ENCODE results near the gene PICK1.

The PICK1 gene

GRCh38 chr22:38051261-38051660, 5.9 kb upstream of the PICK1 start:
- DNase-seq, result no peak

- peak; percentile 83 for DNase-seq
Observed at GRCh38 chr22:38051900-38052862, 5.0 kb upstream of the PICK1 start.

GRCh38 chr22:38062791-38063190, 5.6 kb downstream of the PICK1 start:
- DNase-seq, result no peak

GRCh38 chr22:38065539-38065938, 8.3 kb downstream of the PICK1 start:
- no peak for DNase-seq

- DNase-seq, result no peak
Observed at GRCh38 chr22:38066381-38067027, 9.3 kb downstream of the PICK1 start.

- DNase-seq, result no peak
Observed at GRCh38 chr22:38067028-38067415, 9.8 kb downstream of the PICK1 start.

DNA sequence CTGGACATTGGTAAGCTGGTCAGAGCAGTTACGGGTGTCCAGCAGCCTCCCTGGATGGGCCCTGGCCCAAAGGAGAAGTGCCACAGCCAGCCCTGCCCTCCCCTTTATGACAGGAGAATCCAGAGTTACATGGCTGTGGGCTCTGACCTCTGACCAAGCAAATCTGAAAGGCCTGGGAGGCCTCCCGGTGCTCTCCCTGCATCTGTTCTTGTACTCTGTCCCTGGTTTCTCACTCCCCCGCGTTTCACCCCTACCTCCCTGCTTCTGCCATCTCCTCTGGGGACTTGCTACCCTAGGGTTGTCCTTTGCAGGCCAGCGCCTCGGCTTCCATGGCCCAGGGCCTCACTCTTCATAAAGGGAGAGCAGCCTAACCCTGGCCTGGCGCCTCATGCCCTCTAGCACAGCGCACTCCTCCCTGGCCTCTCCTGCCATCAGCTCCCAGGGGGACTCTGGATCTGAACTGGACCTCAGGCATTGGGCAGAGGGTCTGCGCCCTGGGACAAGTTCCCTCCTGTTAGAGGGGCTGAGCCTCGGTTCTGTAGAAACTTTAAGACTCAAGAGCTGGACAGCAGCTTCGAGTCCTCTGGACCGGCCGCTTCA, 10.7 kb downstream of the PICK1 start:
- no peak for DNase-seq

GRCh38 chr22:38068641-38069371, 11.6 kb downstream of the PICK1 start:
- no peak for DNase-seq

- DNase-seq, result no peak
Observed at GRCh38 chr22:38069372-38070249, 12.4 kb downstream of the PICK1 start.

DNA sequence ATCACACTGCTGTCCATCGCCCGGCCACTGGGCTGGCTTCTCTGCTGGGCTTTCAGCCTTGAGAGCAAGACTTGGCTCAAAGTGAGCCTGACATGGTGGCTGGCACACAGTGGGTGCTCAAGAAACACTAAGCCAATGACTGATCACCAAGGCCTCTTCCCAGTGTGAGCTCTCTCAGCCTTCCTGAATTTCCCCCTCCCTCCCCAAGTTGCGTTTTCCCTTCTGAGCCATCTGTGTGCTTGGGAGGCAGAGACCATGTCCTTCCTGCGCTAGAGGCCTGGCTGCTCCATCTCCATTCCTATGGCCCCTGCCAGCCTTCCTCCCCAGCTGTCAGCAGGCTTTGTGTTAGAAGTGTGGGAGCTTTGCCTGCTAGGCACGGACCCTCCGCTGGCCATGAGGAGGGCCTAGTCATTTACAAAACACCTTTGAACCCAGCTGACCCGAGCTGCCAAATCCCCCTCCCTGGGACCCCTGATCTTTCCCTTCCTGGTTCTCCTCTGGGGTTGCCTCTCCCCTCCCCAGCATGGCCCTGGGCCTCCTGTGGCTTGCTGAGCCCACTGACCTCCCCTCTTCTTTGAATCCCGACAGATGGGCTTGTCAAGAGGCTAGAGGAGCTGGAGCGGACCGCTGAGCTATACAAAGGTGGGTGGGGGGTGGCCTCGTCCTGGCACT, 13.2 kb downstream of the PICK1 start:
- no peak for DNase-seq

DNA sequence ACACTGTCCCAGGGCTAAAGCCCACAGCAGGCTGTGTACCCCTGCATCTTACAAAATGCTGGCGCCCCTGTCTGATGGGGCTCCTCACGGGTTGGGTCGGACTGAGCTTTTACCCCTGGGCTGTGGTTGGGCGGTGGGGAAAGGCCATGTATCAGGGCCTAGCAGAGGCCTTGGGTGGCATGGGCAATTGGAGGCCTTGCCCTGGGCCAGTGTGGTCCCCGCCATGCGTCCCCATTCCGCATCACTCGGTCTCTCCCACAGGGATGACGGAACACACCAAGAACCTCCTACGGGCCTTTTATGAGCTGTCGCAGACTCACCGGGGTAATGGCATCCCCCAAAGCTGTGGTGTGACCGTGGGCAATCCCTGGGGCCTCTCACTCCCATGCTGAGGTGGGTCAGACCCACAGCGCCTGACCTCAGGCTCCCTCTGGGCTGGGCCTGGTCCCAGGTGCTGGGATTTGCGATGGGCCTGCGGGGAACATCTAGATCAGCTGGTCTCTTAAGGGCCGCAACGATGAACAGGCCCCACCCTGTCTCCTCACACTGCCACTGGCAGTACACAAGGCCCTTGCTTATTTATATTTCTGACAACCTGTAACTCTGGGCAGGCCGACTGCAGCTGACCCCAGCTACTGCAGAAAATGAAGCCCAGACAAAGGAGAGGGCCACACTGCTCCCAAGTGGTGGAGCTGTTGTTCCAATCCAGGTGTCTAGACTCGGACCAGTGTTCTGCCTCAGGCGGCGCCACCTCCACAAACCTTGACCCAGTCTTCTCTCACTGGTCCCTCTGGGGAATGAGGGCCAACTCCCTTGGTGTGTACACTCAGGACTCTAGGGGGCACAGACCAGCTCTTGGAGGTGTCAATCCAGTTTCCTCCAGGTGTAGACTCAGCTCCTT, 14.5 kb downstream of the PICK1 start:
- DNase-seq, result no peak

- DNase-seq, result no peak
Observed at GRCh38 chr22:38072322-38073149, 15.3 kb downstream of the PICK1 start.

- no peak for DNase-seq
Observed at GRCh38 chr22:38073150-38074130, 16.2 kb downstream of the PICK1 start.

GRCh38 chr22:38074181-38075104, 17.2 kb downstream of the PICK1 start:
- no peak for DNase-seq

DNA sequence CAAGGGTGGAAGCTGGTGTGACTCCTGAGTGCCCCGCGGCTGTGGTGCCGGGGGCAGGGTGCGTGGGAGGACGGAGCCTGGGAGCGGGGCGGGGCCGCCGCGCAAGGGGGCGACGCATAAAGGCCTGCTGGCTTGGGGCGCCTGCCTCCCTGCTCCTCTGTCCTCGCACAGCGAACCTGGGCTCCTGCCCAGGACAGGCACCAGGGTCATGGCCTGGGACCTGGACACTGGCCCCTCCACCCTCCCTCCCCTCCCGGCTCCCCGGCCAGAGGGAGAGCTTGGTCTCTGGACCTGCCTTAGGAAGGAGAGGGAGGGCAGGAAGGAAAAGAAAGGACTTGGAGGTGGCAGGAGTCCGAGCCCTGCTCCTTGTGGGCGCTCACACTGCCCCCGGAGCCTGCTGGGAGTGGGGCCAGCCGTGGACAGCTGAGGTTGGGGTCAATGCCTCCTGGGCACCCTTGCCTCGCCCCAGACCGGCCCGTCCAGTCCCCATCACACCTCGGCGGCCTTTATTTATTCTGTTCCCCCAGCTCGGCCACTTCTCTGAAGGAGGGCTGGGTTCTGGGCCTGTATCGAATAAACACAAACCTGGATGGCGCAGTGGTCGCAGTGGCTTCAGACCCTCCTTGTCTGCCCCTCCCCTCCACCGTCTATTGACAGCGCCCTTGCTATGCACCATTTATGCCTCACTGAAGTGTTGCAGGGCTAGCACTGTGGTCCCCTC, 18.1 kb downstream of the PICK1 start:
- DNase-seq, result no peak

- DNase-seq, result no peak
Observed at GRCh38 chr22:38075961-38076360, 18.8 kb downstream of the PICK1 start.
